ENCODE measurements around the gene ASCC2.

DNA sequence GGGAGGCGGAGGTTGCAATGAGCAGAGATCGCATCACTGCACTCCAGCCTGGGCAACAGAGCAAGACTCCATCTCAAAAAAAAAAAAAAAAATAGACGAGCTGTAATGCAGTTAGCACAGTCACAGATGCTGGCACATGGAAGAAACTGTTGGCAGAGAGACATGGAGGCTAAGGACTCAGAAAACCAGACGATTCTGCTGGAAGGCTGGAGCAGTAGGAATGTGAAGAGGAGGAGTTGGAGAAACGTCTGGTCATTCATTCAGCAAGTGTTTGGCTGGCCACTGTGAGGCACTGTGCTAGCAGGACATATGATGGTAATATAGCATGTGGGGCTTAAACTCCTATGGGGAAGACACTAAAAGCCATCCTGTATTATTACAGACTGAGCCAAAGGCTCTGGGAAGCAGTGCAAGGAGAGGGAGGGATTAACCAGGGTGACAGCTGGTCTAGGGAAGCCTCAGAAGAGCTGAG lies 65.9 kb downstream of the ASCC2 start:
- TF ChIP-seq, protein P1, sequence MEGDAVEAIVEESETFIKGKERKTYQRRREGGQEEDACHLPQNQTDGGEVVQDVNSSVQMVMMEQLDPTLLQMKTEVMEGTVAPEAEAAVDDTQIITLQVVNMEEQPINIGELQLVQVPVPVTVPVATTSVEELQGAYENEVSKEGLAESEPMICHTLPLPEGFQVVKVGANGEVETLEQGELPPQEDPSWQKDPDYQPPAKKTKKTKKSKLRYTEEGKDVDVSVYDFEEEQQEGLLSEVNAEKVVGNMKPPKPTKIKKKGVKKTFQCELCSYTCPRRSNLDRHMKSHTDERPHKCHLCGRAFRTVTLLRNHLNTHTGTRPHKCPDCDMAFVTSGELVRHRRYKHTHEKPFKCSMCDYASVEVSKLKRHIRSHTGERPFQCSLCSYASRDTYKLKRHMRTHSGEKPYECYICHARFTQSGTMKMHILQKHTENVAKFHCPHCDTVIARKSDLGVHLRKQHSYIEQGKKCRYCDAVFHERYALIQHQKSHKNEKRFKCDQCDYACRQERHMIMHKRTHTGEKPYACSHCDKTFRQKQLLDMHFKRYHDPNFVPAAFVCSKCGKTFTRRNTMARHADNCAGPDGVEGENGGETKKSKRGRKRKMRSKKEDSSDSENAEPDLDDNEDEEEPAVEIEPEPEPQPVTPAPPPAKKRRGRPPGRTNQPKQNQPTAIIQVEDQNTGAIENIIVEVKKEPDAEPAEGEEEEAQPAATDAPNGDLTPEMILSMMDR (IDR thresholded peaks at IDR 0.05): peak in 3 of 6 experiments; percentile 34 to 42 (median 38)
- TF ChIP-seq POLR2A (IDR thresholded peaks at IDR 0.05): no peak
